Suprapubic skin (tissue), 3 donors: ENCODE measurements around the gene SFPQ.
A peak's percentile ranks its signal among the peaks of the same experiment; 100 is the strongest.

ENCODE experiments used
- CTCF ChIP-seq, 2 donors: fragments of 200-600 bp in 1 of 2; fragments of 450-650 bp in 1 of 2; sonication (generic) in 1 of 2; IDR thresholded peaks; one replicate each; pipeline ENCODE4 v1.5.1; 2016 to 2019; ENCODE audit warnings: antibody characterized with exemption in 2 of 2, mild to moderate bottlenecking in 1 of 2, moderate library complexity in 1 of 2
- POLR2A ChIP-seq, 2 donors: fragments of 450-650 bp; IDR thresholded peaks; one replicate each; pipeline ENCODE4 v1.6.1; 2017; ENCODE audit warnings: antibody characterized with exemption in 2 of 2, mild to moderate bottlenecking in 2 of 2, moderate library complexity in 2 of 2

- peak in 1 of 2 donors; percentile 77 for TF ChIP-seq POLR2A (IDR thresholded peaks at IDR 0.05)
- peak in 1 of 2 donors; percentile 34 for TF ChIP-seq CTCF (IDR thresholded peaks at IDR 0.05)
Observed at GRCh38 chr1:35192056-35192852, 691 bp downstream of the SFPQ start.
